SK-N-MC (cell line): Measurements from ENCODE around the gene GPC3.

ENCODE experiments used
- DNase-seq: peaks from one replicate; pipeline ENCODE4 v3.0.0-alpha.2; 2011; ENCODE audit warnings: low read depth, low spot score
- H3K27ac ChIP-seq: fragments of 200-600 bp; sonication (generic); 2 replicates; pipeline ENCODE4 v1.5.1; 2016; ENCODE audit warnings: mixed run types
- H3K36me3 ChIP-seq: fragments of 200-600 bp; sonication (generic); 2 replicates; pipeline ENCODE4 v1.6.1; 2017; ENCODE audit warnings: antibody characterized with exemption, low read length, mixed read lengths; ENCODE audit not compliant: insufficient read depth
- H3K4me3 ChIP-seq: fragments of 200-600 bp; sonication (generic); 2 replicates; pipeline ENCODE4 v1.5.1; 2016
- H3K9ac ChIP-seq: fragments of 200-600 bp; sonication (generic); 2 replicates; pipeline ENCODE4 v1.8.0; 2017; ENCODE audit warnings: mixed run types, mixed read lengths; ENCODE audit not compliant: insufficient read length
- H3K9me3 ChIP-seq: fragments of 200-600 bp; sonication (generic); 2 replicates; pipeline ENCODE4 v1.6.1; 2017; ENCODE audit warnings: low read depth, mild to moderate bottlenecking, antibody characterized with exemption, low read length, moderate library complexity, mixed read lengths
- EZH2 ChIP-seq: fragments of 200-600 bp; sonication (generic); IDR thresholded peaks from one replicate; pipeline ENCODE4 v1.6.1; 2017; ENCODE audit warnings: antibody characterized with exemption
- FOXP2 ChIP-seq: optimal IDR thresholded peaks from 2 replicates; pipeline ENCODE3; 2011; ENCODE audit warnings: mild to moderate bottlenecking, moderate library complexity; ENCODE audit not compliant: insufficient read depth; ENCODE audit errors: extremely low read length, control extremely low read depth
- POLR2AphosphoS5 ChIP-seq: IDR thresholded peaks from 2 replicates; pipeline ENCODE4 v1.6.1; 2012; ENCODE audit warnings: mild to moderate bottlenecking, low read depth, low read length, borderline replicate concordance

The GPC3 gene

DNA sequence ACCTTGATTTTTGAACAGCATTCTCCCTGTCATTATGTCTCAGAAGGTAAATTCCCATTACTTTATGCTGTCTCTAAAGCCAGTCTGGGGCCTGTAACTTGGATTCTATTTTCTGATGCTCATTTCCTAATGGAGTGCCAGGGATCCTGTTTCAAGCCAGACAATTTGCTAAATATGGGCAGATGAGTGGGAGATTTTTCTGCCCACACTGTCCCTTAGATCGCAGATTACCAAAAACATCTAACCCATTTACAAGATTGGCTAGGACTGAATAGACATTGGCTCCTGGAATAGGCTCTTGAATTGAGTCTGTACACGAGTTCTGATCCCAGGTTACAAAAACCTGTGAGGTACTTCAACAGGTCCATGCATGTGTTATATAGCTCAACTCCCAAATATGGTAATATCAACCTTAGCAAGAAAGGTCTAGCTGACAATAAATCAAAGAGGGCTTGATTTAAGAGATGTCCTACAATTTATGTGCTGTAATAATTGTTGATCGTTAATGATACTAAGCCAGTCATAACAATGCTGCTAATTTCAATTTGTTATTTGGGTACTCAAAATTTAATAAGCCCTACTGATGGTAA, 5.7 kb downstream of the GPC3 start:
- H3K36me3 ChIP-seq, result no peaks in the 10 kb centered on the region
- no peak overlapping the region for H3K4me3 ChIP-seq
- DNase-seq, result no peak
- no peak overlapping the region for H3K27ac ChIP-seq
- no peaks in the 10 kb centered on the region for H3K9me3 ChIP-seq
- TF ChIP-seq FOXP2 (no peak), EZH2 (no peak), POLR2AphosphoS5 (no peak)
- no peak overlapping the region for H3K9ac ChIP-seq

GRCh38 chrX:133973704-133974103, 11.7 kb downstream of the GPC3 start:
- no peak for TF ChIP-seq FOXP2
- TF ChIP-seq EZH2, result no peak
- TF ChIP-seq POLR2AphosphoS5, result no peak
- no peak for DNase-seq
- Histone ChIP-seq H3K27ac (no peak overlapping the region), H3K4me3 (no peak overlapping the region), H3K36me3 (no peaks in the 10 kb centered on the region), H3K9me3 (no peaks in the 10 kb centered on the region), H3K9ac (no peak overlapping the region)

- no peak for DNase-seq
- H3K9ac ChIP-seq, result no peak overlapping the region
- H3K9me3 ChIP-seq, result no peaks in the 10 kb centered on the region
- TF ChIP-seq EZH2 (no peak), POLR2AphosphoS5 (no peak), FOXP2 (no peak)
- H3K36me3 ChIP-seq, result no peaks in the 10 kb centered on the region
- no peak overlapping the region for H3K4me3 ChIP-seq
- H3K27ac ChIP-seq, result no peak overlapping the region
Measured at GRCh38 chrX:133972916-133973315, 12.5 kb downstream of the GPC3 start.

- TF ChIP-seq FOXP2, result no peak
- no peak for TF ChIP-seq EZH2
- TF ChIP-seq POLR2AphosphoS5, result no peak
- no peaks in the 10 kb centered on the region for H3K36me3 ChIP-seq
- no peak overlapping the region for H3K9ac ChIP-seq
- no peak for DNase-seq
- H3K27ac ChIP-seq, result no peak overlapping the region
- H3K4me3 ChIP-seq, result no peak overlapping the region
- H3K9me3 ChIP-seq, result no peaks in the 10 kb centered on the region
Measured at GRCh38 chrX:133971586-133971985, 13.8 kb downstream of the GPC3 start.

DNA sequence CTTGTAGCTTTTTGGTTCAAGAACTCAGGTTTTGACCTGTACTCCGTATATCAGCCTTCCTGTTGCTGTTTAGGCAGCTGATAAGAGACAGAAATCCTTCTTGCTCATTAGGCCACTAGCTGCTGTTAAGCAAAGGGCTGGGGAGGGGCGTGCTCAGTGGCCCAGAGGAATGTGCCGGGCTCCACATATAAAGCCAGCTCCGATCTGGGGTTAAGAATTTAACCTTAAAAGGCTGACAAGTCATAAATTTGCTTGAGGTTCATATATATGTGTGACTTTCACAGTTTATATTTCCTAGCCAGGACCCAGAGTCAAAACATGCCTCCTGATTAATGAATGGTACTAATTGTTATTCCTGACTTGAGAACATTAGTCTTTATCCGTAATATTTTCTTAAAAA, 15.3 kb downstream of the GPC3 start:
- Histone ChIP-seq H3K9ac (no peak overlapping the region), H3K4me3 (no peak overlapping the region), H3K27ac (no peak overlapping the region), H3K36me3 (no peaks in the 10 kb centered on the region), H3K9me3 (no peaks in the 10 kb centered on the region)
- no peak for DNase-seq
- no peak for TF ChIP-seq POLR2AphosphoS5
- TF ChIP-seq EZH2, result no peak
- no peak for TF ChIP-seq FOXP2

DNA sequence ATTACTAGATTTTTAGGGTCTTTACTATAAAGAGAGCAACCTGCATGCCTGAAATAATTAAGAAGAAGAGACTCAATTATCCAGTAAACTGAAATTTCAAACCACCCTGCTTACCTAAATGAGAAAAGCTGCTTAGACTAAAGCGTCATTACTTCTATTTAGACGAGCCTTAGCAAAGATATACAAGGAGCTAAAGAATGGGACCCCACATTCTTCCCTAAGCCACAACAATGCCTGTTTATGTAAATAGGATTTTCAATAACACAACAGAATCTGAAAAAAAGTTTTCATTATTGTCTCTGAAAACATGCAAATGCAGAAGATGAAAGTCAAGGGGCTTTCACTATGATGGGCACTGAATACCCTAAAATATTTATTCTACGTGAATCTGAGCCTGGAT, 16.2 kb downstream of the GPC3 start:
- Histone ChIP-seq H3K36me3 (no peaks in the 10 kb centered on the region), H3K27ac (no peak overlapping the region), H3K9me3 (no peaks in the 10 kb centered on the region), H3K9ac (no peak overlapping the region), H3K4me3 (no peak overlapping the region)
- no peak for DNase-seq
- TF ChIP-seq EZH2 (no peak), FOXP2 (no peak)

GRCh38 chrX:133968109-133968508, 17.3 kb downstream of the GPC3 start:
- H3K4me3 ChIP-seq, result no peak overlapping the region
- no peaks in the 10 kb centered on the region for H3K9me3 ChIP-seq
- no peak for DNase-seq
- no peaks in the 10 kb centered on the region for H3K36me3 ChIP-seq
- no peak overlapping the region for H3K27ac ChIP-seq
- no peak overlapping the region for H3K9ac ChIP-seq
- TF ChIP-seq FOXP2 (no peak), EZH2 (no peak), POLR2AphosphoS5 (no peak)

GRCh38 chrX:133966199-133966598, 19.2 kb downstream of the GPC3 start:
- Histone ChIP-seq H3K9ac (no peak overlapping the region), H3K36me3 (no peaks in the 10 kb centered on the region), H3K9me3 (no peaks in the 10 kb centered on the region), H3K27ac (no peak overlapping the region), H3K4me3 (no peak overlapping the region)
- no peak for DNase-seq
- no peak for TF ChIP-seq FOXP2
- TF ChIP-seq EZH2, result no peak
- no peak for TF ChIP-seq POLR2AphosphoS5

DNA sequence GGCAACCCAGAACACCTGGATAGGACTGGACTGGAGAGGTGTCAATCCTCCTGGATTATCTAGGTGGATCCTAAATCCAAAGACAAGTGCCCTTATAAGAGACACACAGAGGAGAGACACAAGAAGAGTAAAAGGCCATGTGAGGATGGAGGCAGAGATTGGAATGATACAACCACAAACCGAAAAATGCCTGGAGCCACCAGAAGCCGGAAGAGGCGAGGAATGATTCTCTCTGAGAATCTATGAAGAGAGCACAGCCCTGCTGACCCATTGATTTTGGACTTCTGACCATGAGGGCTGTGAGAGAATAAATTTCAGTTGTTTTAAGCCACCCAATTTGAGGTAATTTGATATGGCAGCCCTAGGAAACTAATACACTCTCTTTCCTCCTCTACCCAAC, 20.1 kb downstream of the GPC3 start:
- H3K9ac ChIP-seq, result no peak overlapping the region
- no peak for DNase-seq
- H3K27ac ChIP-seq, result no peak overlapping the region
- no peaks in the 10 kb centered on the region for H3K36me3 ChIP-seq
- TF ChIP-seq FOXP2, result no peak
- H3K9me3 ChIP-seq, result no peaks in the 10 kb centered on the region
- no peak overlapping the region for H3K4me3 ChIP-seq
